Right ventricle myocardium inferior (tissue), 1 donor: ENCODE data around the gene EXOSC1. TPM values are rescaled to one million over a fixed set of nuclear protein-coding genes. Genes with fewer than 3 reads are reported as not detected.

Experiments used
- ATAC-seq: fragments of 200-7000 bp; cut with Tn5 transposase; one replicate; pipeline ENCODE4 v1.9.1; 2020; ENCODE audit warnings: mild to moderate bottlenecking, moderate library complexity
- DNase-seq: peaks from one replicate; pipeline ENCODE4 v3.0.0; 2021; ENCODE audit errors: missing footprints
- intact Hi-C: fragments of 100-400 bp; cut with DNase I; formaldehyde crosslinking; loops from one replicate; pipeline ENCODE4 v1.11.0; 2022
- total RNA-seq: library from RNA; stranded (reverse); fragmentation: NEBNext Ultra II Directional; extraction: Animal tissue kit (Norgen Biotek cat#: 25700); gene quantifications from one replicate; pipeline ENCODE4 v1.2.1, GENCODE V29; 2021
- donor health status: DM: no; HTN: yes; CAD: no; lungs with severe emphysema.

The EXOSC1 gene
- total RNA-seq, 1 donor from 2014 or later, result 18.2 TPM

GRCh38 chr10:97463363-97464132, 17.7 kb upstream of the EXOSC1 start:
- DNase-seq (no peak), ATAC-seq (peak; percentile 37)
- intact Hi-C loops, result loop anchor here (1.0 to 5.0 kb wide), 3 partner anchors 34 to 149 kb away; partner anchors contain the start of genes MMS19 and UBTD1

GRCh38 chr10:97462309-97462708, 16.5 kb upstream of the EXOSC1 start:
- ATAC-seq, result no peak
- intact Hi-C loops, result loop anchor here (5.0 kb wide), 2 partner anchors 35 to 150 kb away; partner anchors contain the start of genes MMS19 and UBTD1
- no peak for DNase-seq

- ATAC-seq, result no peak
- intact Hi-C loops, result loop anchor here (5.0 kb wide), 2 partner anchors 37 to 152 kb away; partner anchors contain the start of genes MMS19 and UBTD1
- DNase-seq, result no peak
Observed at GRCh38 chr10:97459933-97460332, 14.1 kb upstream of the EXOSC1 start.

GRCh38 chr10:97459111-97459510, 13.3 kb upstream of the EXOSC1 start:
- intact Hi-C loops, result no loop called here
- no peak for ATAC-seq
- DNase-seq, result no peak

GRCh38 chr10:97456686-97457065, 10.9 kb upstream of the EXOSC1 start:
- ATAC-seq (no peak), DNase-seq (no peak)
- intact Hi-C loops, result no loop called here

- no peak for DNase-seq
- intact Hi-C loops, result no loop called here
- no peak for ATAC-seq
Observed at GRCh38 chr10:97456034-97456685, 10.4 kb upstream of the EXOSC1 start.

GRCh38 chr10:97454330-97455036, 8.7 kb upstream of the EXOSC1 start:
- intact Hi-C loops, result no loop called here
- no peak for DNase-seq
- ATAC-seq, result peak; percentile 49

GRCh38 chr10:97452352-97452751, 6.5 kb upstream of the EXOSC1 start:
- no peak for DNase-seq
- ATAC-seq, result no peak
- intact Hi-C loops, result no loop called here

- DNase-seq, result no peak
- no peak for ATAC-seq
- intact Hi-C loops, result no loop called here
Observed at GRCh38 chr10:97451605-97452004, 5.8 kb upstream of the EXOSC1 start.

- intact Hi-C loops, result no loop called here
- DNase-seq, result no peak
- ATAC-seq, result no peak
Observed at GRCh38 chr10:97450828-97451227, 5.0 kb upstream of the EXOSC1 start.

GRCh38 chr10:97445357-97445721, 467 bp downstream of the EXOSC1 start:
- DNase-seq, result no peak
- intact Hi-C loops, result no loop called here

GRCh38 chr10:97444212-97444611, 1.6 kb downstream of the EXOSC1 start:
- no peak for DNase-seq
- intact Hi-C loops, result no loop called here
- ATAC-seq, result no peak

More at GRCh38 chr10:97445357-97445721, 467 bp downstream of the EXOSC1 start:
- ATAC-seq, result no peak

- ATAC-seq (no peak), DNase-seq (no peak)
- intact Hi-C loops, result no loop called here
Observed at GRCh38 chr10:97442277-97442676, 3.5 kb downstream of the EXOSC1 start.

- intact Hi-C loops, result no loop called here
- ATAC-seq (no peak), DNase-seq (no peak)
Observed at GRCh38 chr10:97435211-97435610, 10.6 kb downstream of the EXOSC1 start.

GRCh38 chr10:97434557-97434956, 11.2 kb downstream of the EXOSC1 start:
- no peak for ATAC-seq
- intact Hi-C loops, result no loop called here
- no peak for DNase-seq

- intact Hi-C loops, result no loop called here
- no peak for ATAC-seq
- DNase-seq, result no peak
Observed at GRCh38 chr10:97434055-97434454, 11.8 kb downstream of the EXOSC1 start.

GRCh38 chr10:97428572-97428981, 17.2 kb downstream of the EXOSC1 start:
- no peak for ATAC-seq
- no peak for DNase-seq
- intact Hi-C loops, result loop anchor here (5.0 kb wide), 1 partner anchor 69 kb away; the partner anchor contains the start of genes MMS19 and UBTD1

GRCh38 chr10:97427571-97428179, 18.1 kb downstream of the EXOSC1 start:
- intact Hi-C loops, result loop anchor here (5.0 kb wide), 1 partner anchor 70 kb away; the partner anchor contains the start of genes MMS19 and UBTD1
- no peak for DNase-seq
- ATAC-seq, result no peak
